Measurements from ENCODE around the gene SCAF11.

SCAF11 gene

GRCh38 chr12:45915405-45915804, 75.0 kb downstream of the SCAF11 start:
- no peak for DNase-seq

- no peak for DNase-seq
Observed at GRCh38 chr12:45914090-45914489, 76.3 kb downstream of the SCAF11 start.

- DNase-seq = no peak
Observed at GRCh38 chr12:45913631-45914030, 76.7 kb downstream of the SCAF11 start.

- DNase-seq = peak in 1 of 2 experiments; percentile 31
Observed at GRCh38 chr12:45912774-45913173, 77.6 kb downstream of the SCAF11 start.

GRCh38 chr12:45909041-45909713, 81.2 kb downstream of the SCAF11 start:
- peak; percentile 1 to 41 for DNase-seq

- no peak for DNase-seq
Observed at GRCh38 chr12:45907955-45908354, 82.4 kb downstream of the SCAF11 start.

- no peak for DNase-seq
Observed at GRCh38 chr12:45898094-45898493, 92.3 kb downstream of the SCAF11 start.

GRCh38 chr12:45895961-45896360, 94.4 kb downstream of the SCAF11 start:
- DNase-seq = no peak

- DNase-seq = peak in 1 of 2 experiments; percentile 1
Observed at GRCh38 chr12:45893240-45893639, 97.1 kb downstream of the SCAF11 start.

- no peak for DNase-seq
Observed at GRCh38 chr12:45890276-45890675, 100.1 kb downstream of the SCAF11 start.

GRCh38 chr12:45887544-45887943, 102.8 kb downstream of the SCAF11 start:
- no peak for DNase-seq

- no peak for DNase-seq
Observed at GRCh38 chr12:45886685-45887084, 103.7 kb downstream of the SCAF11 start.

- DNase-seq = no peak
Observed at GRCh38 chr12:45883187-45883586, 107.2 kb downstream of the SCAF11 start.

GRCh38 chr12:45880533-45880932, 109.8 kb downstream of the SCAF11 start:
- DNase-seq = peak in 1 of 2 experiments; percentile 49

GRCh38 chr12:45879363-45879895, 110.9 kb downstream of the SCAF11 start:
- no peak for DNase-seq

GRCh38 chr12:45878630-45879255, 111.6 kb downstream of the SCAF11 start:
- DNase-seq = no peak

GRCh38 chr12:45877069-45877468, 113.3 kb downstream of the SCAF11 start:
- DNase-seq = no peak

GRCh38 chr12:45872446-45872845, 117.9 kb downstream of the SCAF11 start:
- no peak for DNase-seq

Measured in NCI-H524 (cell line).